AG09319 (cell line): Measurements from ENCODE around the gene KAT2A.

ENCODE experiments used
- DNase-seq: peaks from one replicate; pipeline ENCODE4 v3.0.0-alpha.2; 2010; ENCODE audit warnings: low read depth; ENCODE audit errors: extremely low read depth
- TF ChIP-seq, protein P1 (sequence below): IDR thresholded peaks from 2 replicates; pipeline ENCODE4 v1.5.1; 2011; ENCODE audit warnings: low read depth, mild to moderate bottlenecking, inconsistent platforms, low read length, moderate library complexity

The KAT2A gene

DNA sequence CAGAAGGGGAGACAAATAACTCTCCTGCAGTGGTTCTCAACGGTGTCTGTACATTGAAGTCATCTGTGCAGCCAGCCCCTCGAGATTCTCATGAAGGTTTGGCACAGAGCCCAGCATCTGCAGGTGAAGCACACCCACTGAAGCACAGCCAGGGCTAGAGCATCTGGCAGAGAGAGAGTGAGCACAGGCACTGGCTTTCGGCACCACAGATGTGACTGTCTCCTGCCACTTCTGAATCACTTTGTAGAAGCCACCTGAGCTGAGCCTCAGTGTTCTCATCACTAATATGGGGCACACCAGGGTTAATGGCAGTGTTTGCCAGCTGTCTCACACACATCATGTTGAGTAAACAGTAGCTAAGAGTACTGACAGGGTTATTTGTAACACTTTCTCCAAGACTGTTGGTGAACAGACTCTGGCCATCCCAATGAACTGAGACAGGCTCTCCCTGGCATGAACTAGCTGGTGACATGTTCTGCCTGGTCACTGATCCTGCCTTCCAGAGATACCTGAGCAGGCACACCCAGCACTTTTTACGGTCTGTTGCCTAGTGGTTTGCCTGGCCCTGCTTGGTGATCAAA is 12.4 kb upstream of the KAT2A start:
- TF ChIP-seq, protein P1, sequence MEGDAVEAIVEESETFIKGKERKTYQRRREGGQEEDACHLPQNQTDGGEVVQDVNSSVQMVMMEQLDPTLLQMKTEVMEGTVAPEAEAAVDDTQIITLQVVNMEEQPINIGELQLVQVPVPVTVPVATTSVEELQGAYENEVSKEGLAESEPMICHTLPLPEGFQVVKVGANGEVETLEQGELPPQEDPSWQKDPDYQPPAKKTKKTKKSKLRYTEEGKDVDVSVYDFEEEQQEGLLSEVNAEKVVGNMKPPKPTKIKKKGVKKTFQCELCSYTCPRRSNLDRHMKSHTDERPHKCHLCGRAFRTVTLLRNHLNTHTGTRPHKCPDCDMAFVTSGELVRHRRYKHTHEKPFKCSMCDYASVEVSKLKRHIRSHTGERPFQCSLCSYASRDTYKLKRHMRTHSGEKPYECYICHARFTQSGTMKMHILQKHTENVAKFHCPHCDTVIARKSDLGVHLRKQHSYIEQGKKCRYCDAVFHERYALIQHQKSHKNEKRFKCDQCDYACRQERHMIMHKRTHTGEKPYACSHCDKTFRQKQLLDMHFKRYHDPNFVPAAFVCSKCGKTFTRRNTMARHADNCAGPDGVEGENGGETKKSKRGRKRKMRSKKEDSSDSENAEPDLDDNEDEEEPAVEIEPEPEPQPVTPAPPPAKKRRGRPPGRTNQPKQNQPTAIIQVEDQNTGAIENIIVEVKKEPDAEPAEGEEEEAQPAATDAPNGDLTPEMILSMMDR, result no peak
- no peak for DNase-seq

DNA sequence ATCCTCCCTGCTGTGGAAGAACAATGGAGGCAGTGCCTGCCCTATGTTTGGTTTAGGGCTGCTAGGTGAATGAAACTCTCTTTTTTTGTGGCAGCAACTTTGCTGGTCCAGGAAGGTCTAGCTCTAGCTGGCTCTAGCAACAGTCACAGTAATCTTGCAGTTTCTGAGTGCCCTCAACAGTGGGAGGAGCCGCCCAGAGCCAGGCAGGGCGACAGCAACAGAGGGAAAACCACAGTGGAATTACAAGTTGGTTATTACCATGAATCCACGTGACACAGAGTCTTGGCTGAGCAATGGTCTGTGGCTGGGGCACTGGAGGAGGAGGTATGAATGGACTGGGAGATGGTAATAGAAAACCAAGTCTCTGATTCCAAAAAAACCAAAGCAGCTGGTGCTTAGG is 11.8 kb upstream of the KAT2A start:
- TF ChIP-seq, protein P1, result no peak

DNA sequence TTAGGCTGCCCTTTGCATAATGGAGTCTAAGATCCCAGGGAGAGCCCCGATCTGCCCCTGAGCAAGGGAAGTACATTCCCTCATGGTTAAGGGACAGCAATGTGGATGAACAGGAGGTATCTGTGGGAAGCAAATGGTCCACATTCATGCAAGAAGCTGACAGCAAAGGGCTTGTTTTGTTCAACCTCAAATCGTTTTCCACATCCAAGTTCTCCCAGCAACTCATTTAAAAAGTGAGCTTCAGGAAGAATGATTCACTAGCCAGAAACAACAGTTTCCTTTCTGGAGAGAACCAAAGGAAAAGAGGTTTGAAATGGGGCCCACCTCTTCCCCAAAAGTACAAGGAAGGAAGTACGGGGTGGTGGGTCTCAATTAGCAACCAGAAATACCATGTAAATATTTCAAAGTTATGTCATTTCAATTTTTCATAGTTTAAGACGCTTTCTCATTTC is 10.8 kb upstream of the KAT2A start:
- no peak for DNase-seq

More for the DNA sequence above, 11.8 kb upstream of the KAT2A start:
- DNase-seq, result peak; percentile 49

DNA sequence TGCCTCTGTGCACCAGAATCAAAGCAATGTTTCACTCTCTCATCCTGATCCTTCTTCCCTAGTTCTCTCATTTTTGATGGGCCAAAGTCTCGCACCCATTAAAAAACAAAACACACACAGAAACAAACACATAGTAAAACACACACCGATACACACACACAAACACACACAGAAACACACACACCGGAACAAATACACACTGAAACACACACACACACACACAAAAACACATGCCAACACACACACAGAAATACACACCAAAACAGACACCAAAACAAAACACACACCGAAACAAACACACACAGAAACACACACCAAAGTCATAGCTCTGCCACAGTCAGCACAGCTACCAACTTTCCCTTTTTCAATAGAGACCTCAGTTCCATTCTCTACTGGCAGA is 10.1 kb upstream of the KAT2A start:
- no peak for DNase-seq
- TF ChIP-seq, protein P1, result no peak

More for the DNA sequence above, 10.8 kb upstream of the KAT2A start:
- TF ChIP-seq, protein P1, result no peak

DNA sequence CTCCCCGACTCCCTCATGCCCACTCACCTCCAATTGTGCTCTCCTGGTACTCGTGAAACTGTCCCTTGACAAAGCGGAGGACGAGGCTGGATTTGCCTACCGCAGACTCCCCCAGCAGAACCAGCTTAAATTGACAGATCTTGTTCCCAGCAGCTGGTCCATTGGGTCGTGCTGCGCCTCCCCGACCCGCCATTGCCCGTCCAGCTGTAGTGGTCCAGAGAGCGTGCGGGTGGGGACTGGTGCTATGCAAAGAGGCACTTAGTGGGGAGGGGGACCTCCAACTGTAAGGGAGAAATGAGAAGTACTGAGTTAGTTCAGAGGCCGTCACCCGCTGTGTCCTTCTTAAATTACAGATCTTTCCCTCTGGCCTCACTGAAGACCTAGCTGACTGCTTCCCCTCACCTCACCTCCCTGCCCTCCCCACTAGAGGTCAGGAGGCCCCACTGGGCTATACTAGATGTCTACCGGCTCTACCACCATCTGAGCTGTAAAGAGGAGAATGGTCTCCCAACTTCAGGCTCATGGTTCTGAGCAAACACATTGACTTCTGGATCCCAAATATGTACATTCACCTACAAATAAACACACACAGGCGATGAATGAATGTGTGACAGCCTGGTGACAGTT is 9.3 kb upstream of the KAT2A start:
- TF ChIP-seq, protein P1, result no peak
- no peak for DNase-seq

DNA sequence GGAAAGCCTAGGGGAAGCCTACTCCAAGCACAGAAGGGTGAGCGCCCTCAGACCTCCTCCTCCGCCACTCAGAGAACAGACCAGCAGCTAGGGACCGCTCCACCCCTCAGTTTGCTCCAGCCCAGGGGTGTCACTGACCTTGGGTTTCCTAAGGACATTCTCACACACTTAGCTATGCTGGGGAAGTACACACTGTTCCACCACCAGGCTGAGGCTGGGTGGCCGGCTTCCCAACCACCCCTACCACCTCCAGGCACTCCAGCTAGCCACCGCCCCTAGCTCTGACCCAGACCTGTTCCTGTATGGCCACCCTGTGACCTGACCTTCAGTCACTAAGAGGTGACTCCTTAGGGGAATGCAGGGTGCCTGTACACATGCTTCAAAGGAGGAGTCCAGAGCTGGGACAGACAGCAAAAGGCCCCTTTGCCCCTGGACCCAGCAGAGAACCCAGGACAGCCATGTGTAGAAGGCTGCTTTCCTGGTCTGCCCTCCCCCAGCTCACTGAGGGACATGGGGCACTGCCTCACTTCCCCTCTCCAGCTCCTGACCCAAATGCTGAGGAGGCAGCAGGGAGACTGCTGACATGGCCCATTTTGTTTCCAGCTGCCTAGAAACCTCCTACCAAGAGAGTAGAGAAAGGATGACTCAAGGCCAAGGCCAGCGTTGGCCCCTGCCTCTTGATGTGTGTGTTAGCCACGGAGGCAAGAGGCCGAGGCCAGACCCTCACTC is 8.1 kb upstream of the KAT2A start:
- TF ChIP-seq, protein P1, result no peak
- DNase-seq, result no peak

DNA sequence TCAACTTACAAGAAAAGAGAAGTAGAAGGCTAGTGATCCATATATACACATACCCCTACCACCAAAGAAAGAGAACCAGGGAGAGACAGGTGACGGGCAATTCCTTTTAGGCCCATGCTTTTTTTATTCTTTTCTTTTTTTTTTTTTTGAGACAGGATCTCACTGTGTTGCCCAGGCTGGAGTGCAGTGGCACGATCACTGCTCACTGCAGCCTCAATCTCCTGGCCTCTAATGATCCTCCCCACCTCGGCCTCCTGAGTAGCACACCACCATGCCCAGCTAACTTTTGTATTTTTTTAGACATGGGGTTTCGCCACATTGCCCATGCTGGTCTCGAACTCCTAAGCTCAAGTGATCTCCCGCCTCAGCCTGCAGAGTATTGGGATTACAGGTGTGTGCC is 6.2 kb upstream of the KAT2A start:
- TF ChIP-seq, protein P1, result no peak
- no peak for DNase-seq
